Tibial nerve (tissue), 4 donors: ENCODE data around the gene PGGHG.
"Not testable (repeated sequence)": the region's sequence is repeated elsewhere in the genome, so short reads cannot be mapped to it uniquely, and the experiment has no call there.

Experiments
- EP300 ChIP-seq, 2 donors: sonication (generic); formaldehyde crosslinking; IDR thresholded peaks; one replicate each; pipeline ENCODE4 v1.6.1; 2017; ENCODE audit warnings: antibody characterized with exemption in 2 of 2, mild to moderate bottlenecking in 1 of 2
- POLR2A ChIP-seq, 2 donors: fragments of 450-650 bp; IDR thresholded peaks; one replicate each; pipeline ENCODE4 v1.6.1; 2017; ENCODE audit warnings: antibody characterized with exemption in 2 of 2, mild to moderate bottlenecking in 2 of 2, moderate library complexity in 2 of 2
- TF ChIP-seq, protein P1 (sequence below), 5 experiments: fragments of 200-600 bp in 3 of 5; fragments of 450-650 bp in 2 of 5; sonication (generic) in 3 of 5; IDR thresholded peaks; one replicate each; pipeline ENCODE4 v1.5.1; 2016 to 2019; ENCODE audit warnings: antibody characterized with exemption in 5 of 5, mild to moderate bottlenecking in 3 of 5, moderate library complexity in 2 of 5

DNA sequence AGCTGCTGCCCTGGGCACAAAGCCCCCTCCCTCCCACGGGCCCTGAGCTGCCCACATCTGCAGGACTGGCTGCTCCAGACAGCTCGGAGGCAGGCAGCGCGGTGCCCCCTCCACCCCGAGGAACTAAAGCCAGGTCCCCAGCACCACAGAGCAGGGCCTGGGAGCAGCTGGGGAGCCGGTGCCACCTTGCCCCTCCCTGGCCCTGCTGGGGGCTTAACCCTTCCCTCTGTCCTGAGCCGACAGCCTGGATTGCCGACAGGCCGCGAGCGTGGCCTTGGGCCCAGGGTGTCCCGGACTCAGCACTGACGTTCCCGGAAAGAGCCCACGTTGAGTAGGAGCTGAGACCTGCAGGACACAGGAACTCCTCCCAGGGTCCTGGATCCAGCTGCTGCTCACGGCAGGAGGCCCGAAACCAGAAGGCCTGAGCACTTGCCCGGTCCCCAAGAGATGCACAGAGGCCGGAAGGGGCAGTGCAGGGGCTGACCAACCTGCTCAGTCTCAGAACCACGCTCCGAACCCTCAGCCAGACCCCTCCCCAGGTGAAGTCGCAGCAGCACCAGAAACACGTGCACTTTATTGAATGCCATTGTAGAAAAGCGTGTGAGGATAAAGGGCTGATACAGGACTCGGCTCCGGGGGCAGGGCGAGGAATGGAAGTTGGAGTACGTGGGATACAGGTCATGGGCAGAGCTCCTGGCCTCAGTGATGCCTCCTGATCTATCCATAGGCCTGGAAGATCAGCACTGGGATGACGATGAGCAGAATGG is 30.4 kb downstream of the PGGHG start:
- TF ChIP-seq, protein P1, sequence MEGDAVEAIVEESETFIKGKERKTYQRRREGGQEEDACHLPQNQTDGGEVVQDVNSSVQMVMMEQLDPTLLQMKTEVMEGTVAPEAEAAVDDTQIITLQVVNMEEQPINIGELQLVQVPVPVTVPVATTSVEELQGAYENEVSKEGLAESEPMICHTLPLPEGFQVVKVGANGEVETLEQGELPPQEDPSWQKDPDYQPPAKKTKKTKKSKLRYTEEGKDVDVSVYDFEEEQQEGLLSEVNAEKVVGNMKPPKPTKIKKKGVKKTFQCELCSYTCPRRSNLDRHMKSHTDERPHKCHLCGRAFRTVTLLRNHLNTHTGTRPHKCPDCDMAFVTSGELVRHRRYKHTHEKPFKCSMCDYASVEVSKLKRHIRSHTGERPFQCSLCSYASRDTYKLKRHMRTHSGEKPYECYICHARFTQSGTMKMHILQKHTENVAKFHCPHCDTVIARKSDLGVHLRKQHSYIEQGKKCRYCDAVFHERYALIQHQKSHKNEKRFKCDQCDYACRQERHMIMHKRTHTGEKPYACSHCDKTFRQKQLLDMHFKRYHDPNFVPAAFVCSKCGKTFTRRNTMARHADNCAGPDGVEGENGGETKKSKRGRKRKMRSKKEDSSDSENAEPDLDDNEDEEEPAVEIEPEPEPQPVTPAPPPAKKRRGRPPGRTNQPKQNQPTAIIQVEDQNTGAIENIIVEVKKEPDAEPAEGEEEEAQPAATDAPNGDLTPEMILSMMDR (IDR thresholded peaks at IDR 0.05), result peak in 2 of 5 experiments; percentile 37 to 41
- peak in 1 of 2 donors; percentile 46 for TF ChIP-seq EP300 (IDR thresholded peaks at IDR 0.05)
- not testable (repeated sequence) for TF ChIP-seq POLR2A (IDR thresholded peaks at IDR 0.05)
